ENCODE measurements around the gene CDC42SE2. TPM values are rescaled to one million over a fixed set of nuclear protein-coding genes. Genes with fewer than 3 reads are reported as not detected.
A peak's percentile ranks its signal among the peaks of the same experiment; 100 is the strongest.

The CDC42SE2 gene
- total RNA-seq, 1 donor from 2014 or later = 27.8 TPM

DNA sequence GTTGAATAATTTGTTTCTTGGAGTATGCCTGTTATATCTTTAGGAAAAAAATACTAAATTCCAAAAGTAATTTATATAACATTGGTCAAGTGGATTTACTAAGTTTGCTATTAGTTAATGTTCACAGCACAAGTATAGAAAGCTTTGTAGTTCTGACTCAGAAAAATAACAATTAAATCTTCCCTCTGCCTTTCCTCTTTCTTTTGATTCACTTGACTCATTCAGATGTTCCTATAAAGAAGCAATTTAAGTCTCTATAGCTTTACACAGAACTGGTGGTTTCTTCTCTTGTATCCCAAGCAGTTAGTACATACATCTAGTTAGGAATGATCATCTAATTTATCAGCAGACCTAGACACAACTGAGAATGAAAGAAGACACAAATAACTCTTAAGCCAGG lies 4.5 kb upstream of the CDC42SE2 start:
- Mint-ChIP-seq H3K4me3 (no peak overlapping the region), H3K4me1 (ENCODE audit: unreplicated experiment) (peaks cover 4% of the 10 kb centered on the region), H3K9me3 (no peaks in the 10 kb centered on the region), H3K27ac (no peak overlapping the region), H3K27me3 (no peaks in the 10 kb centered on the region), H3K36me3 (no peaks in the 10 kb centered on the region)
- TF ChIP-seq CTCF (conservative IDR thresholded peaks at IDR 0.05) = no peak
- DNase-seq (ENCODE audit: extremely low spot score, unreplicated experiment) = no peak

- H3K27ac Mint-ChIP-seq = no peak overlapping the region
- no peak for DNase-seq (ENCODE audit: extremely low spot score, unreplicated experiment)
- H3K36me3 Mint-ChIP-seq = no peaks in the 10 kb centered on the region
- H3K9me3 Mint-ChIP-seq = no peaks in the 10 kb centered on the region
- peaks cover 13% of the 10 kb centered on the region for H3K4me1 Mint-ChIP-seq (ENCODE audit: unreplicated experiment)
- TF ChIP-seq CTCF (conservative IDR thresholded peaks at IDR 0.05) = no peak
- H3K27me3 Mint-ChIP-seq = no peaks in the 10 kb centered on the region
- H3K4me3 Mint-ChIP-seq = no peak overlapping the region
Observed at GRCh38 chr5:131260895-131261294, 3.0 kb upstream of the CDC42SE2 start.

- no peak overlapping the region for H3K4me3 Mint-ChIP-seq
- H3K9me3 Mint-ChIP-seq = no peaks in the 10 kb centered on the region
- peaks cover 13% of the 10 kb centered on the region for H3K4me1 Mint-ChIP-seq (ENCODE audit: unreplicated experiment)
- no peak for DNase-seq (ENCODE audit: extremely low spot score, unreplicated experiment)
- H3K27ac Mint-ChIP-seq = no peak overlapping the region
- TF ChIP-seq CTCF (conservative IDR thresholded peaks at IDR 0.05) = no peak
- H3K36me3 Mint-ChIP-seq = no peaks in the 10 kb centered on the region
- no peaks in the 10 kb centered on the region for H3K27me3 Mint-ChIP-seq
Observed at GRCh38 chr5:131261483-131261882, 2.4 kb upstream of the CDC42SE2 start.

DNA sequence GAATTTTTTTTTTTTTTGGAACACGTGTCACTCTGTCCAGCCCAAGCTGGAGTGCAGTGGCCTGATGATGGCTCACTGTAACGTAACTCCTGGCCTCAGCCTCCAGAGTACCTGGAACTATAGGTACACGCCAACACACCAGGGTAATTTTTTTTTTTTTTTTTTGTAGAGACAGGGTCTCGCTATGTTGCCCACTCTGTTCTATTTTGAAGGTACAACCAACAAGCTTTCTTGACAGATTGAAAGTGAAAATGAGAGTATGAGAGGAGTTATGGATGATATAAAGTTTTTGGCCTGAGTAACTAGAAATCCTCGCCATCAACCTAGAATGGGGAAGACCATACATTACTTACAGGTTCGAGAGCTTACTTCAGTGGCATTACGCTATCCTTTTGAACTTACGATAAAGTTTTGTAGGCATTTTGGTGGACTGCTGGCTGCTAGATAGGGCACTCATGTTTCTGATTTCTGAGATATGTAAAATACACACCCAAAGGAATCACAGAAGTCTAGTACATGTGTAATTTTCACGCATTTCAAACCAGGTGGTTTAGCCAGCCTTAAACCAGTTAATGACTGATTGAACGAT lies 806 bp upstream of the CDC42SE2 start:
- no peak for DNase-seq (ENCODE audit: extremely low spot score, unreplicated experiment)
- peak overlapping the region; percentile 88 for H3K27ac Mint-ChIP-seq
- peak overlapping the region; percentile 89 for H3K4me3 Mint-ChIP-seq
- no peaks in the 10 kb centered on the region for H3K9me3 Mint-ChIP-seq
- peaks cover 13% of the 10 kb centered on the region for H3K4me1 Mint-ChIP-seq (ENCODE audit: unreplicated experiment)
- H3K27me3 Mint-ChIP-seq = no peaks in the 10 kb centered on the region
- H3K36me3 Mint-ChIP-seq = no peaks in the 10 kb centered on the region
- TF ChIP-seq CTCF (conservative IDR thresholded peaks at IDR 0.05) = no peak

- Mint-ChIP-seq H3K9me3 (no peaks in the 10 kb centered on the region), H3K27ac (peak overlapping the region; percentile 94), H3K27me3 (no peaks in the 10 kb centered on the region), H3K36me3 (no peaks in the 10 kb centered on the region), H3K4me3 (peak overlapping the region; percentile 98), H3K4me1 (ENCODE audit: unreplicated experiment) (peaks cover 13% of the 10 kb centered on the region)
- TF ChIP-seq CTCF (conservative IDR thresholded peaks at IDR 0.05) = no peak
- no peak for DNase-seq (ENCODE audit: extremely low spot score, unreplicated experiment)
Observed at GRCh38 chr5:131264451-131265099, 722 bp downstream of the CDC42SE2 start.

Measured in type B pancreatic cell (in vitro differentiated cells).